BLaER1 (cell line): ENCODE data around the gene MCOLN1.

Experiments
- H3K27ac ChIP-seq: shearing (Covaris generic); formaldehyde crosslinking; 2 replicates; pipeline ENCODE4 v1.8.1; 2022
- H3K27me3 ChIP-seq: shearing (Covaris generic); formaldehyde crosslinking; 2 replicates; pipeline ENCODE4 v1.8.1; 2022
- H3K36me3 ChIP-seq: shearing (Covaris generic); formaldehyde crosslinking; 2 replicates; pipeline ENCODE4 v1.8.1; 2022
- H3K4me1 ChIP-seq: shearing (Covaris generic); formaldehyde crosslinking; 2 replicates; pipeline ENCODE4 v1.8.1; 2022
- H3K4me2 ChIP-seq: shearing (Covaris generic); formaldehyde crosslinking; 2 replicates; pipeline ENCODE4 v1.8.1; 2022
- H3K4me3 ChIP-seq: shearing (Covaris generic); formaldehyde crosslinking; 2 replicates; pipeline ENCODE4 v1.8.1; 2022
- H3K9ac ChIP-seq: shearing (Covaris generic); formaldehyde crosslinking; 2 replicates; pipeline ENCODE4 v1.8.1; 2022
- H3K9me3 ChIP-seq: shearing (Covaris generic); formaldehyde crosslinking; 2 replicates; pipeline ENCODE4 v1.8.1; 2022
- H4K20me1 ChIP-seq: shearing (Covaris generic); formaldehyde crosslinking; 2 replicates; pipeline ENCODE4 v1.8.1; 2022
- Cebpa-rat ChIP-seq: shearing (Covaris generic); IDR thresholded peaks from 2 replicates; pipeline ENCODE4 v1.8.1; 2022

Gene MCOLN1

DNA sequence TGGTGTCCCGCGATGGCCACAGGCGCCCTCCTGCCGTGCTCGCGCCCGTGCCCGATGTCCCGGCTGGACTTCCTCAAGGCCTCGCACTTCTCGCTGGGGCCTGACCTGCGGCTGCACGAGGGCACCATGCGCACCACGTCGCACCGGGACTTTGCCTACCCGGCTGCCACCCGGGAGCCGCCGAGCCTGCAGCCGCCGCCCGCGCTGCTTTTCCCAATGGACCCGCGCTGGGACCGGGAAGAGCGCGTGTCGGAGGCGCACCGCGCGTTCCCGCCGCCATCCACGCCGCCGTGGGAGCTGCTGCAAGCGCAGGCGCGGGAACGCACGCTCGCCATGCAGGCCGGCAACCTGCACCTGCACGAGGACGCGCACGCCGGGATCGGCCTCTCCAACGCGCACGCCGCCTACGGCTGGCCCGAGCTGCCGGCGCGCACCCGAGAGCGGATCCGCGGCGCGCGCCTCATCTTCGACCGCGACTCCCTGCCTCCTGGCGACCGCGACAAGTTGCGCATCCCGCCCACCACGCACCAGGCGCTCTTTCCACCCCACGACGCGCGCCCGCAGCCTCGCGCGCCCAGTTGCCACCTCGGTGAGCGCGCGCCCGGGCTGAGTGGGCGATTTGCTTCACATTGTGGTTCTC is 21.5 kb upstream of the MCOLN1 start:
- no peak for TF ChIP-seq Cebpa-rat
- Histone ChIP-seq H3K4me3 (peak overlapping the region; percentile 58), H3K36me3 (no peaks in the 10 kb centered on the region), H3K9ac (no peak overlapping the region), H4K20me1 (peaks cover 10% of the 10 kb centered on the region), H3K27ac (no peak overlapping the region), H3K4me2 (peak overlapping the region; percentile 76), H3K4me1 (peaks cover 49% of the 10 kb centered on the region), H3K9me3 (no peaks in the 10 kb centered on the region), H3K27me3 (peaks cover 58% of the 10 kb centered on the region)

DNA sequence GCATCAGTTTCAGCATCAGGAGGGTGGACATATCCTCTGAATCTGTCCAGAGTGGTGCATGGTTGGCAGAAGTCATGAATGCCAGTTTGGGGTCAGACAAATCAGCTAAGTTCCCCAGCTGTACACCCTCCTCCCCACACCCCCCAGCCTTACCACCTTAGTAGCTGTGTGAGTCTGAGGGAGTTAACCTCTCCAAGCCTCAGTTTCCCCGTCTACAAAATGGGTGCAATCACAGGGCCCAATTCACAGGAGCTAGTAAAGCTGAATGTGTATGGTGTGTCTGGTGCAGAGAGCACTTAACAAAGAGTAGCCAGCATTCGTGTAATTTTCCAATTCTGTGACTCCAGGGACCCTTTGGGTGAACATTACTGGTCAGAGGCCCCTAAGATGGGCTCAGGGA is 19.9 kb upstream of the MCOLN1 start:
- no peaks in the 10 kb centered on the region for H3K36me3 ChIP-seq
- no peak for TF ChIP-seq Cebpa-rat
- no peak overlapping the region for H3K9ac ChIP-seq
- no peak overlapping the region for H3K27ac ChIP-seq
- H3K4me2 ChIP-seq: no peak overlapping the region
- H4K20me1 ChIP-seq: peaks cover 10% of the 10 kb centered on the region
- no peaks in the 10 kb centered on the region for H3K9me3 ChIP-seq
- H3K4me1 ChIP-seq: peaks cover 44% of the 10 kb centered on the region
- no peak overlapping the region for H3K4me3 ChIP-seq
- H3K27me3 ChIP-seq: peaks cover 58% of the 10 kb centered on the region

DNA sequence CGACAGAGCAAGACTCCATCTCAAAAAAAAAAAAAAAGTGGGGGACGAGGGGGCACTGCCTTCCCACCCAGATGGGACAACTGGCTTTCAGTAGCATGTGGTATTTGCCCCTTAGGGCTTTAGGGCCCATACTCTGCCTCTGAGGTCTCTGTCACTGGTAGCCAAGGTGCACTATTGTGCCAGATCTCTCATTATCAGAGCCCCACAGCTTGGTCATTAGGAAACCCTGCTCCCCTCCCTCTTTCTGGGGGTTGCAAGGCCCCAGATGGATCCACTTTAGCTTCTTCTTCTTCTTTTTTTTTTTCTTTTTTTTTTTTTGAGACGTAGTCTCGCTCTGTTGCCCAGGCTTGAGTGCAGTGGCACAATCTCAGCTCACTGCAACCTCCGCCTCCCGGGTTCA is 17.7 kb upstream of the MCOLN1 start:
- Histone ChIP-seq H3K4me2 (no peak overlapping the region), H3K4me3 (no peak overlapping the region), H3K9me3 (no peaks in the 10 kb centered on the region), H3K4me1 (peaks cover 24% of the 10 kb centered on the region), H3K27ac (no peak overlapping the region), H3K9ac (no peak overlapping the region), H3K27me3 (peaks cover 47% of the 10 kb centered on the region), H3K36me3 (no peaks in the 10 kb centered on the region), H4K20me1 (peaks cover 10% of the 10 kb centered on the region)
- TF ChIP-seq Cebpa-rat: no peak

DNA sequence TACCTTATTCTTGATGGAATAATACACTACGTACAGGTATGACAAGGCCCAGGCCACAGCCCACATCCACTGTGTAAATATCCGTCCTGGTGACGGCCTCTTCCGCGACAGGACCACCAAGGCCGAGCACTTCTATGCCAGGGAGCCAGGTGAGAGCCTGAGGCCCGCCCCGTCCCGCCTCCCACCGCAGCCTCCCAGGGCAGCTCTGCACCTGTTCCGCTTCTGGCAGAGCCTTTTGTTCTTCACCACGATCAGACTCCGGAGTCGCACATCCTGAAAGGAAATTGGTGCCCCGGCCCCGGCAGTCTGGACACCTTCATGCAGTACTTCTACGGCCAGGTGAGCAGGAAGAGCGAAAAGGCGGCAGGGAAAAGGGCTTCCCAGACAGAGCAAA is 17.1 kb upstream of the MCOLN1 start:
- Histone ChIP-seq H3K36me3 (no peaks in the 10 kb centered on the region), H3K9ac (no peak overlapping the region), H3K4me3 (no peak overlapping the region), H3K27me3 (peaks cover 41% of the 10 kb centered on the region), H3K9me3 (no peaks in the 10 kb centered on the region), H3K4me1 (peaks cover 24% of the 10 kb centered on the region), H3K4me2 (peak overlapping the region; percentile 47), H4K20me1 (peaks cover 10% of the 10 kb centered on the region), H3K27ac (no peak overlapping the region)
- TF ChIP-seq Cebpa-rat: no peak

DNA sequence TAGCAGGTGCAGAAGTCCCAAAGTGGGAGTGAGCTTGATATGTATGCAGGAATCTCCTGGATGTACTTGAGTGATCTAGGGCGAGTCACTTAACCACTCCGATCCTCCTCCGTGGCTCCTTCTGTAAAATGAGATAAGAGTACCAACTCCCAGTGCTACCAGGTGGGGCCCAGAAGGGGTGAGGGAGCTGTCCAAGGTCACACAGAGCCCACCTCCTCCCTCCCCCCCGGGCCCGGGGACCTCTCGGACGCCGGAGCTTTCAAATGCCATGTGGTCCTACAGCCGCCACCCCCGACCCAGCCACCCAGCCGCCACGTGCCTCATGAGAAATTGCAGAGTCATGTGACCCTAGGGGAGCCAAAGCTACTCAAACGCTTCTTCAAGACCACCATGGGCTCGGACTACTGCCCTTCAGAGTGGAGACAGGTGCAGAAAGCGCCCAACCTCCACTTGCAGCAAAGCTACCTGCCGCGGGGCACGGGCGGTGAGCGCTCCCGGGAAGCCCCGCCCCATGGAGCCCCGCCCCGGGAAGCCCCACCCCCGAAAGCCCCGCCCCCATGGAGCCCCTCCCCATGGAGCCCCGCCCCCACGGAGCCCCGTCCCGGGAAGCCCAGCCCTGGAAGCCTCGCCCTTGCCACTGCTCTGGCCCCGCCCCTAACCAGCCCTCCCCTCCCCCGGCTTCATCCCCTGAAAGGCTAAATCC is 16.6 kb upstream of the MCOLN1 start:
- H3K36me3 ChIP-seq: no peaks in the 10 kb centered on the region
- no peaks in the 10 kb centered on the region for H3K9me3 ChIP-seq
- H3K27me3 ChIP-seq: peaks cover 36% of the 10 kb centered on the region
- peaks cover 5% of the 10 kb centered on the region for H4K20me1 ChIP-seq
- peak overlapping the region; percentile 47 for H3K4me2 ChIP-seq
- no peak overlapping the region for H3K4me3 ChIP-seq
- H3K9ac ChIP-seq: no peak overlapping the region
- no peak for TF ChIP-seq Cebpa-rat
- peaks cover 21% of the 10 kb centered on the region for H3K4me1 ChIP-seq
- H3K27ac ChIP-seq: no peak overlapping the region

DNA sequence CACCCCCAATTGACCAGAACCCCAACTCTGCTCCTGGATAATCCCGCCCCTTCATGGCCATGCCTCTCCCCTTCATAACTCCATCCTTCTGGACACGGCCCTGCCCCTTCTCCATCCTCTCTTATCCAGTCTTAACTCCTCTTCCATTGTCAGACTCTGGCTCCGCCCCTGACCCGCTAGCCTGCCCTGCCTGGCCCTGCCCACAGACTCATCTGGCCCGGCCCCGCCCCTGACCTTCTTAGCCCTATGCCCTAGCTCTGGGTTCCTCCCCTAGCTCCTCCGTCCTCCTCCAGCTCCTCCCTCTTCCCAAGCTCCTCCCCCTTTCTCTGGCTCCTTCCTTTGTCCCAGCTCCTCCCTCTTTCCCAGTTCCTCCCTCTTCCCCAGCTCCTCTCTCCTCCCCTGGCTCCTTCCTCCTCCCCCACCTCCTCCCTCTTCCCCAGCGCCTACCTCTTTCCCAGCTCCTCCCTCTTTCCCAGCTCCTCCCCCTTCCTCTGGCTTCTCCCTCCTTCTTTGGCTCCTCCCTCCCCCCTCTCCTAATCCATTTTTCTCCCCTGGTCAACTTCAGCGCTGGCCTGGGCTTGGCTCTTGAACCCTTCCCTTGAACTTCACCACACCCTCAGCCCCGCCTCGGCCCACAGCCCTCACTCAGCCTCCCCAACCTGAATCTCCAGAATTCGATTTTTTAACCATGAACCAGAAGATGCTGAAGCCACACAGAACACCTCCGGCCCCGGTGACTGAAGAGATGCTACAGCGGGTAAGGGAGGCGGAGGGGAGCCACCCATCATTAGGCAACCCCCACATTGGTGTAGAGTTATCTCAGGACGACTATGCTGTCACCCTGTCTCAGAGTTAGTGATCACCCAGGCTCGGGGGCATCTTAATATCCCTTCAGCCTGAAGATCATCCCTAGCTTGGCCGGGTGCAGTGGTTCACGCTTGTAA is 15.8 kb upstream of the MCOLN1 start:
- H3K9ac ChIP-seq: no peak overlapping the region
- peaks cover 27% of the 10 kb centered on the region for H3K27me3 ChIP-seq
- H3K9me3 ChIP-seq: no peaks in the 10 kb centered on the region
- H3K27ac ChIP-seq: no peak overlapping the region
- no peaks in the 10 kb centered on the region; the same call in 1 of the 2 replicates for H4K20me1 ChIP-seq
- H3K4me2 ChIP-seq: 0 out of 2 replicates have a peak overlapping the region, but pooled peaks have one; percentile 36
- H3K36me3 ChIP-seq: no peaks in the 10 kb centered on the region
- no peak overlapping the region for H3K4me3 ChIP-seq
- no peak for TF ChIP-seq Cebpa-rat
- H3K4me1 ChIP-seq: peaks cover 14% of the 10 kb centered on the region

DNA sequence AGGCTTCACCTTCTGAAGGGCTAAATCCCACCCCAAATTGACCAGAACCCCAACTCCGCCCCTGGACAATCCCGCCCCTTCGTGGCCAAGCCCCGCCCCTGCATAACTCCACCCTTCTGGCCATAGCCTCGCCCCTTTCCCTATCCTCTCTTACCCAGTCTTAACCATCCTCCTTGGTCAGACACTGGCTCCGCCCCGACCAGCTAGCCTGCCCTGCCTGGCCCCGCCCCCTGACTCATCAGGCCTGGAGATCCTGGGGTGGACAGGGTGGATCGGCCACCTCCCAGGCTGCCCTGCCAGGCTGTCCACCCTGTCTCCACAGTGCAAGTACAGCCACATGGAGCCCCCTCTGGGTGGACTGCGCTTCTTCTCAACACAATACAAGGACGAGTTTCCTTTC is 14.5 kb upstream of the MCOLN1 start:
- Histone ChIP-seq H3K4me2 (no peak overlapping the region), H3K27me3 (peaks cover 15% of the 10 kb centered on the region), H3K27ac (no peak overlapping the region), H3K4me1 (peaks cover 14% of the 10 kb centered on the region), H3K9me3 (no peaks in the 10 kb centered on the region), H3K9ac (no peak overlapping the region), H3K4me3 (no peak overlapping the region), H4K20me1 (no peaks in the 10 kb centered on the region; the same call in 1 of the 2 replicates), H3K36me3 (no peaks in the 10 kb centered on the region)
- TF ChIP-seq Cebpa-rat: no peak

DNA sequence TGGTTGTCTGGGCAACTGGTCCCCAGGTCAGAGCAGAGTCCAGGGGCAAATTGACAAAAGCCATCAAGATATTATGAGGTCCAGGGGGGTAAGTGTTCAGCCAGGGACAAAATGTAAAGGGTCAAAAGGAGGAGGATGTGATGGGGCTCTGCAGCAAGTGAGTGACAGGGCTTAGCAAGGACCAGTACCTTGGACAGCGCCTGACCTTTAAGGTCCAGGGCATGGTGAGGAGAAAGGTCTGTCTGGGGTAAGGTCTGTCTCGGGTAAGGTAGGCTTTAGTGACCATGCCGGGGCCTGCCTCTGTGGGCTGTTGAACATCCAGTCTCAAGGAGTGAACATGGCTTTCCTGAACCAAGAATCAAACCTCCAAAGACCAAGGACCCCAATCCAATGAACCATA is 12.8 kb upstream of the MCOLN1 start:
- Histone ChIP-seq H3K36me3 (no peaks in the 10 kb centered on the region), H3K9me3 (no peaks in the 10 kb centered on the region), H3K9ac (no peak overlapping the region), H3K4me2 (no peak overlapping the region), H3K4me3 (no peak overlapping the region), H3K27me3 (peaks cover 10% of the 10 kb centered on the region; the same call in 1 of the 2 replicates), H3K4me1 (peaks cover 14% of the 10 kb centered on the region), H4K20me1 (no peaks in the 10 kb centered on the region), H3K27ac (no peak overlapping the region)
- TF ChIP-seq Cebpa-rat: no peak

DNA sequence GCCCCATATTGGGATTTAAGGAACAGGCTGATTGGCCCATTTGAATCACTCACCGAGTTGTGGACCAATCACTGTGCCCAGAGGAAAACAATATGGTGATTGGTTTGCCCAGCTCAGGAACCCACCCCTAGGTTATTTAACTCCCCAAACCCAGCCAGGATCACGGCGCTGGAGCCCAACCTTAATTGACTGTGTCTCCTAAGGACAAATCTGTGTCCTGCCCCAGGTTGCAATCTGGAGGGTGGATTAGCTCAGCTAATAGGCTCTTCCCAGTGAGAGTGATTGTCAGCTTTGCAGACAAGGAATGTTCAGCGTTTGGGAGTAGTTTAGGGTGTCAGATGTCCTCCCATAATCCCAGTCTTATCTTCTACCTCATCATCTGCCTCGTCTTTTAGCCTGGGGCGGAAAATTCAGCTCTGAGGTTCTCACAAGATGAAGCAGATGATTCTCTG is 10.0 kb upstream of the MCOLN1 start:
- no peaks in the 10 kb centered on the region for H4K20me1 ChIP-seq
- no peaks in the 10 kb centered on the region for H3K27me3 ChIP-seq

More for the DNA sequence above, 10.0 kb upstream of the MCOLN1 start:
- no peak overlapping the region for H3K27ac ChIP-seq
- no peaks in the 10 kb centered on the region for H3K9me3 ChIP-seq
- H3K4me2 ChIP-seq: no peak overlapping the region
- no peak overlapping the region for H3K9ac ChIP-seq
- no peak overlapping the region for H3K4me3 ChIP-seq
- no peak for TF ChIP-seq Cebpa-rat
- H3K36me3 ChIP-seq: no peaks in the 10 kb centered on the region
- peaks cover 18% of the 10 kb centered on the region for H3K4me1 ChIP-seq
